DND-41 (cell line): Measurements from ENCODE around the gene TUBB8.

Experiments used
- CTCF ChIP-seq: IDR thresholded peaks from 2 replicates; pipeline ENCODE4 v1.5.1; 2012; ENCODE audit warnings: borderline replicate concordance, low read length, moderate library complexity, mild to moderate bottlenecking; ENCODE audit not compliant: poor library complexity, severe bottlenecking; ENCODE audit errors: extremely low read depth
- EZH2 ChIP-seq: IDR thresholded peaks from 3 replicates; pipeline ENCODE4 v1.6.1; 2012; ENCODE audit warnings: borderline replicate concordance, low read depth, mild to moderate bottlenecking, moderate library complexity, low read length, inconsistent platforms; ENCODE audit not compliant: severe bottlenecking

GRCh38 chr10:92846-93245 is 43.8 kb upstream of the TUBB8 start:
- TF ChIP-seq EZH2 (no peak), CTCF (no peak)
